Sigmoid colon (tissue), 7 donors: Measurements from ENCODE around the gene MDM4. TPM values are rescaled to one million over a fixed set of nuclear protein-coding genes. Genes with fewer than 3 reads are reported as not detected.

ENCODE experiments used
- DNase-seq: peaks from one replicate; pipeline ENCODE4 v3.0.0-alpha.2; 2019
- H3K27ac ChIP-seq, 4 donors: fragments of 200-600 bp; sonication (generic); one replicate each; pipeline ENCODE4 v1.5.1; 2016 to 2019; ENCODE audit warnings: mild to moderate bottlenecking in 1 of 4
- H3K27me3 ChIP-seq, 3 donors: fragments of 200-600 bp; sonication (generic); one replicate each; pipeline ENCODE4 v1.5.1; 2019; ENCODE audit warnings: mild to moderate bottlenecking in 1 of 3
- H3K36me3 ChIP-seq, 4 donors: fragments of 200-600 bp; sonication (generic); one replicate each; pipeline ENCODE4 v1.5.1; 2016 to 2019
- H3K4me1 ChIP-seq, 4 donors: fragments of 200-600 bp; sonication (generic); one replicate each; pipeline ENCODE4 v1.5.1; 2017 to 2019
- H3K4me3 ChIP-seq, 4 donors: fragments of 200-600 bp; sonication (generic); one replicate each; pipeline ENCODE4 v1.5.1; 2017 to 2019; ENCODE audit warnings: mild to moderate bottlenecking in 2 of 4, moderate library complexity in 1 of 4
- H3K9me3 ChIP-seq, 4 donors: fragments of 200-600 bp in 3 of 4; sonication (generic) in 3 of 4; one replicate each; pipeline versions ENCODE4 v1.5.1 to v1.6.1; 2013 to 2019
- CTCF ChIP-seq, 4 experiments: fragments of 450-650 bp in 3 of 4; fragments of 200-600 bp in 1 of 4; IDR thresholded peaks; one replicate each; pipeline ENCODE4 v1.5.1; 2016 to 2019; ENCODE audit warnings: antibody characterized with exemption in 4 of 4, mild to moderate bottlenecking in 3 of 4, moderate library complexity in 2 of 4
- EP300 ChIP-seq, 4 donors: sonication (generic); formaldehyde crosslinking; IDR thresholded peaks; one replicate each; pipeline ENCODE4 v1.6.1; 2017; ENCODE audit warnings: antibody characterized with exemption in 4 of 4
- POLR2A ChIP-seq, 2 donors: fragments of 450-650 bp; IDR thresholded peaks; one replicate each; pipeline ENCODE4 v1.6.1; 2016; ENCODE audit warnings: antibody characterized with exemption in 2 of 2, mild to moderate bottlenecking in 2 of 2, moderate library complexity in 2 of 2
- POLR2AphosphoS5 ChIP-seq, 4 donors: sonication (generic); formaldehyde crosslinking; IDR thresholded peaks; one replicate each; pipeline ENCODE4 v1.6.1; 2017; ENCODE audit warnings: antibody characterized with exemption in 4 of 4
- WGBS, 2 donors: extraction: QIAGEN DNeasy Blood & Tissue Kit; methylation state at CpG; one replicate each; pipeline ENCODE4 v1.1.7; 2013; 5-methylcytosine and 5-hydroxymethylcytosine counted together
- intact Hi-C: fragments of 100-400 bp; cut with DNase I; formaldehyde crosslinking; loops from one replicate; pipeline ENCODE4 v1.15.1; 2023
- polyA plus RNA-seq, 3 donors: library from polyadenylated mRNA; stranded (reverse); fragments of 200-250 nt; gene quantifications; one replicate each; pipeline ENCODE4 v1.2.3, GENCODE V29; 2013
- total RNA-seq, 4 donors: library from RNA; depleted of rRNA; stranded (reverse); fragments of >200 nt; gene quantifications; one replicate each; pipeline ENCODE4 v1.1.0, GENCODE V29; 2016
- donor health status: healthy with polysubstance abuse.
- donor health status: Bipolar disorder and iron deficiency.
- donor health status: healthy.

The MDM4 gene
- total and polyA plus RNA-seq, 7 donors = 1.2 to 82.0 (median 48.2) TPM

- intact Hi-C loops = no loop called here
These were observed 44.5 kb downstream of the MDM4 start for GRCh38 chr1:204560590-204561150.

GRCh38 chr1:204562075-204562990, 46.1 kb downstream of the MDM4 start:
- Histone ChIP-seq H3K36me3 (peaks cover 0 to 32% (median 10%) of the 10 kb centered on the region in 4 donors), H3K9me3 (no peaks in the 10 kb centered on the region), H3K27me3 (no peaks in the 10 kb centered on the region), H3K4me3 (no peak overlapping the region), H3K27ac (no peak overlapping the region), H3K4me1 (no peaks in the 10 kb centered on the region)
- intact Hi-C loops = no loop called here
- WGBS, 2 donors = 93 to 94% methylated on average over 37 of the region's 37 CpGs
- TF ChIP-seq EP300 (IDR thresholded peaks at IDR 0.05) (no peak), POLR2AphosphoS5 (IDR thresholded peaks at IDR 0.05) (no peak), POLR2A (IDR thresholded peaks at IDR 0.05) (no peak), CTCF (IDR thresholded peaks at IDR 0.05) (no peak)
- no peak for DNase-seq

More at GRCh38 chr1:204560590-204561150, 44.5 kb downstream of the MDM4 start:
- no peak for DNase-seq
- Histone ChIP-seq H3K9me3 (no peaks in the 10 kb centered on the region), H3K36me3 (peaks cover 0 to 42% (median 10%) of the 10 kb centered on the region in 4 donors), H3K4me1 (no peaks in the 10 kb centered on the region), H3K4me3 (no peak overlapping the region), H3K27ac (no peak overlapping the region), H3K27me3 (no peaks in the 10 kb centered on the region)
- TF ChIP-seq CTCF (IDR thresholded peaks at IDR 0.05) = no peak
- no peak for TF ChIP-seq POLR2A (IDR thresholded peaks at IDR 0.05)
- no peak for TF ChIP-seq EP300 (IDR thresholded peaks at IDR 0.05)
- TF ChIP-seq POLR2AphosphoS5 (IDR thresholded peaks at IDR 0.05) = no peak

- Histone ChIP-seq H3K27ac (no peak overlapping the region), H3K36me3 (peaks cover 0 to 32% (median 10%) of the 10 kb centered on the region in 4 donors), H3K27me3 (no peaks in the 10 kb centered on the region), H3K9me3 (no peaks in the 10 kb centered on the region), H3K4me1 (peaks cover 0 to 3% (median 0%) of the 10 kb centered on the region in 4 donors), H3K4me3 (no peak overlapping the region)
- no peak for DNase-seq
- WGBS, 2 donors = 77 to 89% methylated on average over 4 of the region's 4 CpGs
- intact Hi-C loops = no loop called here
- TF ChIP-seq POLR2AphosphoS5 (IDR thresholded peaks at IDR 0.05) = no peak
- TF ChIP-seq EP300 (IDR thresholded peaks at IDR 0.05) = no peak
- TF ChIP-seq CTCF (IDR thresholded peaks at IDR 0.05) = no peak
- no peak for TF ChIP-seq POLR2A (IDR thresholded peaks at IDR 0.05)
These were observed 47.1 kb downstream of the MDM4 start for GRCh38 chr1:204563307-204563706.

- intact Hi-C loops = no loop called here
- TF ChIP-seq POLR2AphosphoS5 (IDR thresholded peaks at IDR 0.05) (no peak), EP300 (IDR thresholded peaks at IDR 0.05) (no peak), CTCF (IDR thresholded peaks at IDR 0.05) (no peak), POLR2A (IDR thresholded peaks at IDR 0.05) (no peak)
- no peak overlapping the region for H3K27ac ChIP-seq
- H3K36me3 ChIP-seq = peaks cover 0 to 28% (median 9%) of the 10 kb centered on the region in 4 donors
- no peaks in the 10 kb centered on the region for H3K27me3 ChIP-seq
- H3K4me1 ChIP-seq = peaks cover 0 to 7% (median 3%) of the 10 kb centered on the region in 4 donors
- DNase-seq = no peak
- 70 to 75% methylated on average over 3 of the region's 3 CpGs for WGBS, 2 donors
- H3K4me3 ChIP-seq = no peak overlapping the region
- H3K9me3 ChIP-seq = no peaks in the 10 kb centered on the region
These were observed 47.6 kb downstream of the MDM4 start for GRCh38 chr1:204563780-204564179.
